Measurements from ENCODE around the gene ATG7. TPM values are rescaled to one million over a fixed set of nuclear protein-coding genes. Genes with fewer than 3 reads are reported as not detected.
"Not testable (repeated sequence)": the region's sequence is repeated elsewhere in the genome, so short reads cannot be mapped to it uniquely, and the experiment has no call there.

ATG7 gene
- total RNA-seq, 1 experiment from 2014 or later = 29.3 TPM

GRCh38 chr3:11595024-11595423, 322.8 kb downstream of the ATG7 start:
- POLR2A ChIA-PET; H3K9me3 ChIP-seq (ENCODE audit: control insufficient read depth in 1 of 2, insufficient read depth in 1 of 2, low read depth in 1 of 2, low read length in 2 of 2); ATAC-seq; CTCF ChIA-PET; H2AFZ ChIP-seq (ENCODE audit: low read depth, low read length, poor library complexity, severe bottlenecking); H3K36me3 ChIP-seq (ENCODE audit: control insufficient read depth in 1 of 2, insufficient read depth in 2 of 2, low read length in 2 of 2); RAD21 ChIA-PET (ENCODE audit: low non-redundant PET in 1 of 2, low total read pairs in 2 of 2, uncharacterized antibody in 2 of 2, unreplicated experiment in 2 of 2); H4K20me1 ChIP-seq (ENCODE audit: insufficient read depth); H3K27me3 ChIP-seq (ENCODE audit: insufficient read depth, low read length); H3K4me2 ChIP-seq (ENCODE audit: low read length); H3K4me3 ChIP-seq (replicated peaks in 1 of 2; ENCODE audit: low read depth in 1 of 2, low read length in 2 of 2); DNase-seq (ENCODE audit: low read depth, low spot score); H3K9me2 ChIP-seq (ENCODE audit: insufficient read depth); BruUV-seq (replicated peaks); H3K9ac ChIP-seq (ENCODE audit: low read length); H3K27ac ChIP-seq (ENCODE audit: low read depth, low read length); intact Hi-C loops (cut with micrococcal nuclease): not testable (repeated sequence)
- Histone ChIP-seq H3K79me2 (ENCODE audit: insufficient read depth, low read length) (peaks cover 16% of the 10 kb centered on the region), H3K4me1 (ENCODE audit: control insufficient read depth in 1 of 2, insufficient read depth in 2 of 2, low read length in 2 of 2) (peaks cover 14 to 32% of the 10 kb centered on the region in 2 experiments)

- Histone ChIP-seq H3K4me2 (ENCODE audit: low read length) (no peak overlapping the region), H3K27ac (ENCODE audit: low read depth, low read length) (no peak overlapping the region), H3K4me3 (replicated peaks in 1 of 2; ENCODE audit: low read depth in 1 of 2, low read length in 2 of 2) (no peak overlapping the region), H2AFZ (ENCODE audit: low read depth, low read length, poor library complexity, severe bottlenecking) (no peak overlapping the region), H3K9me3 (ENCODE audit: control insufficient read depth in 1 of 2, insufficient read depth in 1 of 2, low read depth in 1 of 2, low read length in 2 of 2) (no peaks in the 10 kb centered on the region), H3K36me3 (ENCODE audit: control insufficient read depth in 1 of 2, insufficient read depth in 2 of 2, low read length in 2 of 2) (no peaks in the 10 kb centered on the region), H3K27me3 (ENCODE audit: insufficient read depth, low read length) (no peaks in the 10 kb centered on the region), H3K9ac (ENCODE audit: low read length) (no peak overlapping the region), H3K4me1 (ENCODE audit: control insufficient read depth in 1 of 2, insufficient read depth in 2 of 2, low read length in 2 of 2) (peaks cover 11 to 39% of the 10 kb centered on the region in 2 experiments), H3K79me2 (ENCODE audit: insufficient read depth, low read length) (peaks cover 14% of the 10 kb centered on the region), H3K9me2 (ENCODE audit: insufficient read depth) (no peaks in the 10 kb centered on the region), H4K20me1 (ENCODE audit: insufficient read depth) (no peaks in the 10 kb centered on the region)
- no peak for DNase-seq (ENCODE audit: low read depth, low spot score)
- POLR2A ChIA-PET = interaction anchor here (0.6 kb wide), 1 partner anchor 18 kb away, joined by 3 read pairs; no protein-coding TSS in a partner anchor
- CTCF ChIA-PET = no interaction called here
- ATAC-seq = no peak
- intact Hi-C loops (cut with micrococcal nuclease) = no loop called here
- no TSS peak for BruUV-seq (replicated peaks)
- RAD21 ChIA-PET (ENCODE audit: low non-redundant PET in 1 of 2, low total read pairs in 2 of 2, uncharacterized antibody in 2 of 2, unreplicated experiment in 2 of 2) = no interaction called here
- no peak for TF ChIP-seq EZH2 (IDR thresholded peaks at IDR 0.05)
- no peak for TF ChIP-seq MAX (IDR thresholded peaks at IDR 0.05)
- TF ChIP-seq CEBPB (IDR thresholded peaks at IDR 0.05; ENCODE audit: low read depth) = no peak
- TF ChIP-seq REST (IDR thresholded peaks at IDR 0.05; ENCODE audit: low read depth) = no peak
- no peak for TF ChIP-seq ZFX (IDR thresholded peaks at IDR 0.05)
- TF ChIP-seq YY1 (IDR thresholded peaks at IDR 0.05; ENCODE audit: extremely low read depth, insufficient replicate concordance, low read depth, low read length) = no peak
- no peak for TF ChIP-seq SRF (IDR thresholded peaks at IDR 0.05; ENCODE audit: low read depth)
- no peak for TF ChIP-seq SP1 (IDR thresholded peaks at IDR 0.05; ENCODE audit: low read depth)
- no peak for TF ChIP-seq FOSL1 (IDR thresholded peaks at IDR 0.05; ENCODE audit: low read depth)
- TF ChIP-seq CTCF (IDR thresholded peaks at IDR 0.05 in 2 of 3, conservative IDR thresholded peaks at IDR 0.05 in 1 of 3; ENCODE audit: borderline replicate concordance in 1 of 3, insufficient read depth in 1 of 3, low read depth in 2 of 3, low read length in 2 of 3) = no peak
- TF ChIP-seq ZBTB33 (IDR thresholded peaks at IDR 0.05; ENCODE audit: extremely low read depth, insufficient replicate concordance, low read length) = no peak
Observed at GRCh38 chr3:11596387-11596786, 324.2 kb downstream of the ATG7 start.

Measured in HCT116 (cell line).